T-helper 9 cell (primary cell): ENCODE data around the gene UBE2E1.

Experiments used
- DNase-seq: peaks from one replicate; pipeline ENCODE4 v3.0.0-alpha.2; 2020

Gene UBE2E1

DNA sequence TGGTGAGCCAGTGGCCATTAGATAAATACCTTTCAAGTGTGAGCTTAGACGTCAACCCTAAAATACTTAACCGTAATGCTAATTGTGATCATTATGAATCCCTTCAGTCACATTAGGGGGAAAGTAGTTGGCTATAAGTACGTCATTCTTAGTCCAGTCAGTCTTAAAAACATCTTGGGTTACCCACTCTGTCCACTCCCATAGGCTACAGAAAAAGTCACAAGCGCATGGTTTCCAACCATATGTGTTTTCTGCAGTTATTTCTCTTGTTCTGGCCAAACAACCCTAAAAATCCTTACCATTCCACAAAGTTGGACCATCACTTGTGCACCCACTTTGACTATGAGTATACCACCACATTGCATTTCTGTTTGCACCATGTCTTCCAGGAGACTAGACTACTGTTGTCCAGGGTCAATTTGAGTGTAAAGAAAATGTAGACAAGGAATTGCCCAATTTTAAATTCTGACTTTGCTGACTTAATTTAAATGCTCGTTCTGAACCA lies 114.4 kb downstream of the UBE2E1 start:
- no peak for DNase-seq

DNA sequence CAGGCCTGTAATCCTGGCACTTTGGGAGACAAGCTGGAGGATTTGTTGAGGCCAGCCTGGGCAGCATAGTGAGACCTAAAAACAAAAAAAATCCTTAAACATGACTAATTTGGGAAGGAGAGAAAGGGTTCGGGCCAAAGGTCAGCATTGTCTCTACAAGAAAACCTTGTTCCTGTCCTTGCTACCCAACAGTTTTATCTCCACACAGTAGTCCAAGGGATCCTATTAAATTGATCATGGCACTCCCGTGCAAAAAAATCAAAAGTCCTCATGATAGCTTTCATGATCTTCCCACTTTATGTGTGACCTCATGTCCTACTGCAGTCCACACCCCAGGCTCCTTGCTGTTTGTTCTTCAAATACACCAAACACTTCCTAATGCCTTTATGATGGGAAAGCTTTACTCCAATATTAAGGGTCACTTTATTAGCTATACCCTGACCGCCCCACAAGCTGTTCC lies 115.3 kb downstream of the UBE2E1 start:
- no peak for DNase-seq

DNA sequence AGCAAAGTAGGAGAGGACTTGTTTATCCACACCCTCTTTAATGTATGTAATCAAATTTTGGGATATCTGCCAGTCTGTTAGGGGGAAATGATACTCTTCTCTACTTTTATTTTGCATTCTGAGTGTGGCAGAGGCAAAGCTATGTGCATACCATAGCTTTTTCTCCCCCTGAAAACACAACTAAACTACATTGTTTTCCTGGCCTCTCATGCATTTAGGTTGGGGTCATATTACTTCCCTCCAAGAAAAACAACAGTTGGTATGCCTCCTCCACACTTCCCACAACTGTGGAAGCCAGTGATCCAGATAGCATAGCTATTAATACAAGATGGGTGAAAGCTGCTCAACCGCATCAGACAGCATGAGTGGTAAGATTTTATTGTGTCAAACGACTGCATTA lies 118.0 kb downstream of the UBE2E1 start:
- DNase-seq: no peak

DNA sequence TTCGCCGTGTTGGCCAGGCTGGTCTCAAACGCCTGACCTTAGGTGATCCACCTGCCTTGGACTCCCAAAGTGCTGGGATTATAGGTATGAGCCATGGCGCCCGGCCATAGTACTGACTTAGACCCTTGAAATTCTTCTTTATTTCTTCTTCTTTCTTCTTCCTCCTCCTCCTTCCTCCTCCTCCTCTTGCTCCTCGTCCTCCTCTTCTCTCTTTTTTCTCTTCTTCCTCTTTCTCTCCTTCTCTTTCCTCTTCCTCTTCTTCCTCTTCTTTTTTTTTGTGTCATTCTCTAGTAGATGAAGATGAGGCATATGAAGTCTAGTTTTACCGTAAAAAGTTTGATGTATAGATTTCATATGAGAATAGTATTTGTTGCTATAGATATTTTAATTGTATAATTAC lies 120.5 kb downstream of the UBE2E1 start:
- no peak for DNase-seq

DNA sequence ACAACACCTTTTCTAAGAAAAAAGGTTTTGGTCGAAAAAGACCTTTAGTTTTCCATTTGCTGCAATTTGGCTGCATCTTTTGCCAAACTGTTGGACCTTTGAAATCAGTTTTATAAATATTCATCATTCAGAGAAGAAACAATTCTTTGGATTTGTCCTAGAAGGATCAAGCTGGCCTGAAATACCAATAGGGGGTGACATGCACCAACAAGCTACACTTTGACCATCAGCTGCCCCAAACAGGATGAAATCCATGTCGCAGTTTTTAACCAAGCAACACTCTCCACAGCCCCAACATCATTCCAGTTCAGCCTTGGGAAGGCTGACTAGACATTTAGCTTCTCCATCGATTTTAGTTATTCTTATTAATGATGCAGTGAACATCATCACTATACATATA lies 121.0 kb downstream of the UBE2E1 start:
- no peak for DNase-seq

DNA sequence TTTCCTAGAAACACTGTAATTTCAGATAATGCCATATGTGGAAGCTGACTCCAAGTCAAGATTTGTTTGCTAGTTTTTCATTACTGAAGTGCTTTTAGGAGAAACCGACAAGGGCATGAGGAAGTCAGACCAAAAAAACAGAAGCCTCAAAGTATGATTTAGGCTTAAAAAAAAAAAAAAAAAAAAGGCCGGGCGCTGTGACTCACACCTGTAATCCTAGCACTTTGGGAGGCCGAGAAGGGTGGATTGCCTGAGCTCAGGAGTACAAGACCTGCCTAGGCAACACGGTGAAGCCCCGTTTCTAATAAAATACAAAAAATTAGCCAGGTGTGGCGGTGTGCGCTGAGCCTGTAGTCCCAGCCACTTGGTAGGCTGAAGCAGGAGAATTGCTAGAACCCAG lies 122.8 kb downstream of the UBE2E1 start:
- no peak for DNase-seq

DNA sequence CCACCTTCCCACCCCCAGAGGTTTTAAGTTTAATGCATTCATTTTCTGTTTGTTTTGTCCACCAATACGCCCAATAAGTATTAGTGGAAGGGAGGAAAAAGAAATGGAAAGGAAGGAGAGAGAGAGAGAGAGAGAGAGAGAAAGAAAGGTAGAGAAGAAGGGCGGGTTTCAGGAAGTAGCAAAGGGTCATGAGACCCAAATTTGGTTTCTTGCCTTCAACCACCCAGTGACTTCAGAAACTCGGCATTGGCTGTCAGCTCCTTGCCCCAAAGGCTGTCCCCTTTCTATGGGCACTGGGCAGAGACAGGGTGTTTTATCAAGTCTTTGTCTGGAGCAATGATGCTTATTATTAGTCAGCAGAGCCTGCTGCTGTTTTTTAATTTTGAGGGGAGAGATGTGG lies 125.8 kb downstream of the UBE2E1 start:
- DNase-seq: no peak

DNA sequence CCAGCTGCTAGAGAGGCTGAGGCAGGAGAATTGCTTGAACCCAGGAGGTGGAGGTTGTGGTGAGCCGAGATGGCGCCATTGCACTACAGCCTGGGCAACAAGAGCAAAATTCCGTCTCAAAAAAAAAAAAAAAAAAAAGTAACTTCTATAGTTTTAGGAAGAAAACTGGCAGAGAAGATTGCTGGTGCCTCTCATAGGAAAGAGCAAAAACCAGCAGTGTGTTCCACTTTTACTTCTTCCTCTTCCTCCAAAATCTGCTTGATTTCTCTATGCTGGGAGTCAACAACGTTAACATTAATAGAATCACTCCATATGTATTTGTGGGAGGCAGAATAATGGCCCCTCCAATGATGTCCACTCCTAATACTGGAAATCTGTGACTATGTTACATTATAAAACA lies 126.8 kb downstream of the UBE2E1 start:
- no peak for DNase-seq

DNA sequence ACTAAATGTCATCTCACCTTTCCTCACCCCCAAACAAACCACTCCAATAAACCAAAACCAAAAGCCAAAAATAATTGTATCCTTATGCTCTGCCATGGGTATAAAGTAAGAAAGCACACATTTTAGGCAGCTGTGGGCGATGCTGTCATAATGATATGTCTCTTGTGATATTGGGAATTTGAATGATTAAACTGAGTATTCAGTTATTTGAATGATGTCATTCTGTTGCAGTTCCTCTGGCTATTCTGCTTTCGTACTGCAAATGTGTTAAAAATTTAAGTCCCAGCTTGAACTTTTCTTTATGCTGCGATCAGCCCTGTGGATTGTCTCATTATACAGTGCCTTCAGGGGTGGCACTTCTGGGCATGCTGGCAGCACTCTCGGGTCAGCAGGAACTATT lies 128.5 kb downstream of the UBE2E1 start:
- no peak for DNase-seq

DNA sequence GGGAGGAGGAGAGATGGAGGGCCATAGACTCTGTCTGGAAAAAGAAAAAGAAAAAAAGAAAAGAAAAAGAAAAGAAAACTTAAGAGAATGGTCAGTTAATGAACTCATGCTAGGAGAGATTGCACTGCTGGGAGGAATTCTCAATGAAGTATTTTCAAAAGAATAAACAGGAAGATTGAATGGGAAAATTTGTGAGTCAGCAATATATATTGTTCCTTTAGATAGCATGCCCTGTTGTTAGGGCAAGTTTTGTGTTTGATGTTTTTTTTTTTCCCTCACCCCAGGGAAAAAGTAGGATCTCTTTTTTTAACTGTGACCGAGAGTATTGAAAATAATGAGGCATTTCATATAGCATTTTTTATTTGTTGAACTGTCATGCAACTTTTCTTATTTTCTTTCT lies 131.5 kb downstream of the UBE2E1 start:
- no peak for DNase-seq

DNA sequence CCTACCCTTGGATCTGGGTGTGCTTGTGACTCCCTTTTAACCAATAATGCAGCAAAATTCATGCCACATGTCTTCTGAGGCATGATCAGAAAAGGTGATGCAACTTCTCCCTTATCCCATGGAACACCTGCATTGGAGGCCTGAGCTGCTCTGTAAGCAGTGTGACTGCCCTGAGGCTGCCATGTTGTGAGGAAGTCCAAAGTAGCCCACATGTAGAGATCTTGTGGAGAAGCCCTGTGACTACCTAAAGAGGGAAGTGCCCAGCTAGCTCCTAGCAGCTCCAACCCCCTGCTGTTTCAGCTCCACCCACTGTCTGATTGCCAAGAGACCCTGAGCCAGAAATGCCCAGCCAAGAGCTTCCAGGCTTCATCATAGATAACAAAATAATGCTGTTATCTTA lies 132.9 kb downstream of the UBE2E1 start:
- DNase-seq: no peak

DNA sequence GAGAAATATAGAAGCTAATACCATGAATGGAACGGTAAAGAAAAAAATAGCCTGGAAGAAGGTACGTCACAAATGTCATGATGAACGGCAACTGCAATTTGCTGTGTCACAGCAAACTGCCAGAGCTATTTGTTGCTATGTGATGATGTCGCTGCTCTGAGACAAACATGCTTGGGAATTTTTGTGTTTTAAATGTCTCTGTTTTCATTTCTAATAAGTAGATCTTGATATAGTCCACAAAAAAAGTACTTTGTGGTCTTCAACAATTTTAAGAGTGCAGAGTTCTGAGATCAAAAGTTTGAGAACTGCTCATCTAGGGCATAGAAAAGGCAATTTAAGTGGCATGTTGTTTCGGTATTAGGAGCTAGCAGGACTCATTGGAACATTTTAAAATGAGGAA lies 135.0 kb downstream of the UBE2E1 start:
- no peak for DNase-seq
